ENCODE data around the gene GALNT16.
"Not testable (repeated sequence)": the region's sequence is repeated elsewhere in the genome, so short reads cannot be mapped to it uniquely, and the experiment has no call there.

GALNT16 gene

GRCh38 chr14:69260190-69260860 lies 367 bp downstream of the GALNT16 start:
- no peak for DNase-seq

GRCh38 chr14:69260861-69261564 lies 1.1 kb downstream of the GALNT16 start:
- no peak for DNase-seq

GRCh38 chr14:69261761-69262331 lies 1.9 kb downstream of the GALNT16 start:
- DNase-seq, result no peak

- DNase-seq, result no peak
Measured at GRCh38 chr14:69262516-69262915, 2.6 kb downstream of the GALNT16 start.

GRCh38 chr14:69263364-69263763 lies 3.4 kb downstream of the GALNT16 start:
- DNase-seq, result peak; percentile 98

- DNase-seq, result no peak
Measured at GRCh38 chr14:69263771-69264170, 3.8 kb downstream of the GALNT16 start.

GRCh38 chr14:69266572-69267345 lies 6.8 kb downstream of the GALNT16 start:
- no peak for DNase-seq

GRCh38 chr14:69267492-69267891 lies 7.5 kb downstream of the GALNT16 start:
- DNase-seq, result no peak

- no peak for DNase-seq
Measured at GRCh38 chr14:69268223-69268622, 8.3 kb downstream of the GALNT16 start.

GRCh38 chr14:69268763-69269162 lies 8.8 kb downstream of the GALNT16 start:
- DNase-seq, result peak; percentile 56

- no peak for DNase-seq
Measured at GRCh38 chr14:69269381-69269780, 9.4 kb downstream of the GALNT16 start.

- no peak for DNase-seq
Measured at GRCh38 chr14:69270097-69270496, 10.1 kb downstream of the GALNT16 start.

- DNase-seq, result peak; percentile 34
Measured at GRCh38 chr14:69270795-69271708, 11.1 kb downstream of the GALNT16 start.

- DNase-seq, result no peak
Measured at GRCh38 chr14:69274321-69274720, 14.4 kb downstream of the GALNT16 start.

GRCh38 chr14:69275331-69275730 lies 15.4 kb downstream of the GALNT16 start:
- no peak for DNase-seq

- DNase-seq, result not testable (repeated sequence)
Measured at GRCh38 chr14:69277356-69277755, 17.4 kb downstream of the GALNT16 start.

GRCh38 chr14:69280746-69281291 lies 20.9 kb downstream of the GALNT16 start:
- DNase-seq, result no peak

- DNase-seq, result no peak
Measured at GRCh38 chr14:69281450-69282169, 21.7 kb downstream of the GALNT16 start.

- DNase-seq, result no peak
Measured at GRCh38 chr14:69282448-69282847, 22.5 kb downstream of the GALNT16 start.

GRCh38 chr14:69284170-69284569 lies 24.2 kb downstream of the GALNT16 start:
- DNase-seq, result no peak

- no peak for DNase-seq
Measured at GRCh38 chr14:69285661-69286255, 25.8 kb downstream of the GALNT16 start.

Measured in fibroblast of skin of right quadriceps (primary cell).